A673 (cell line): ENCODE results near the gene AQP4.

ENCODE experiments used
- EZH2 ChIP-seq: fragments of 200-600 bp; sonication (generic); IDR thresholded peaks from 2 replicates; pipeline ENCODE4 v1.6.1; 2017; ENCODE audit warnings: borderline replicate concordance, low read depth, mild to moderate bottlenecking, mixed read lengths, antibody characterized with exemption, low read length; ENCODE audit not compliant: poor library complexity, severe bottlenecking
- TF ChIP-seq, protein P1 (sequence below): fragments of 300-800, 200-600 bp; sonication (generic); conservative IDR thresholded peaks from 2 replicates; pipeline ENCODE4 v1.5.1; 2017; ENCODE audit warnings: low read depth, mild to moderate bottlenecking, antibody characterized with exemption, low read length, moderate library complexity, mixed read lengths

GRCh38 chr18:26867471-26867870, 2.0 kb upstream of the AQP4 start:
- no peak for TF ChIP-seq EZH2
- TF ChIP-seq, protein P1, sequence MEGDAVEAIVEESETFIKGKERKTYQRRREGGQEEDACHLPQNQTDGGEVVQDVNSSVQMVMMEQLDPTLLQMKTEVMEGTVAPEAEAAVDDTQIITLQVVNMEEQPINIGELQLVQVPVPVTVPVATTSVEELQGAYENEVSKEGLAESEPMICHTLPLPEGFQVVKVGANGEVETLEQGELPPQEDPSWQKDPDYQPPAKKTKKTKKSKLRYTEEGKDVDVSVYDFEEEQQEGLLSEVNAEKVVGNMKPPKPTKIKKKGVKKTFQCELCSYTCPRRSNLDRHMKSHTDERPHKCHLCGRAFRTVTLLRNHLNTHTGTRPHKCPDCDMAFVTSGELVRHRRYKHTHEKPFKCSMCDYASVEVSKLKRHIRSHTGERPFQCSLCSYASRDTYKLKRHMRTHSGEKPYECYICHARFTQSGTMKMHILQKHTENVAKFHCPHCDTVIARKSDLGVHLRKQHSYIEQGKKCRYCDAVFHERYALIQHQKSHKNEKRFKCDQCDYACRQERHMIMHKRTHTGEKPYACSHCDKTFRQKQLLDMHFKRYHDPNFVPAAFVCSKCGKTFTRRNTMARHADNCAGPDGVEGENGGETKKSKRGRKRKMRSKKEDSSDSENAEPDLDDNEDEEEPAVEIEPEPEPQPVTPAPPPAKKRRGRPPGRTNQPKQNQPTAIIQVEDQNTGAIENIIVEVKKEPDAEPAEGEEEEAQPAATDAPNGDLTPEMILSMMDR = no peak
